T follicular helper cell (primary cell): ENCODE data around the gene BMPER.

Experiments used
- DNase-seq: peaks from one replicate; pipeline ENCODE4 v3.0.0-alpha.2; 2020; ENCODE audit warnings: low read depth

BMPER gene

DNA sequence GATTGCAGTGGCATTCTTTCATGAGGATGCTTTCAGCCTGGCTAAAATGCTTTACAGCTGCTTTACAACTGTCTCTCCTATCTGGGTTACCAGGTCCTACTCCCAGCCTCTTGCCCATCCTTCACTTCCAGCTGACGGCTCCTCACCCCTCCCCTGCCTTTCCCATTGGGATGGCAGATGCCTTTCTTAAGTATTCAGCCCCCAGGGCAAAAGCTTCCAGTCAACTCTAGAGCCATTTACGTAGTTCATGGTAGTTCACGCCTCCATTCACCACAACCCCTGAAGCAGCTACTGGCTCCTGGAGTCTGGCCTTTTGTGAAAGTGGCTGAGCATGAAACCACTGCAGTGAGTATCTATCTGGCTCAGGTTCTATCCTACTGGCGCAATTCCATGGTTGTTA, 17.2 kb upstream of the BMPER start:
- DNase-seq = no peak

DNA sequence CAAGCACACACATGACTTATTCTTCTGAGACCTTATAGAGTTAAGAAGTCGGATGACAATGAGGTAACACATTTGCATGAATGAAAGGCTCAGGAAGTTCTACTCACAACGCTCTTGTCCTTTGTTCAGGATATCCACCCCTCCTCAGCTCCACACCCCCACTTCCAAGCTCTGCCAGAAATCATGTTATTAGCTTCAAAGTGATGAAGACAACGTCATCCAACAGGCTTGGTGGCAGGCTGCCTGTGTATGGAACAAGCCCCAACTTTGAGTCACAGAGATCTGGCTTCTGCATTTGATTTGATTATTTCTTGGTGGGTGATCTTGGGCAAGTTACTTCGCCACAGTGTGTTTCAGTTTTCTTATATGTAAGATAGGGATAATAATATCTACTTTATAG, 12.4 kb upstream of the BMPER start:
- DNase-seq = no peak

DNA sequence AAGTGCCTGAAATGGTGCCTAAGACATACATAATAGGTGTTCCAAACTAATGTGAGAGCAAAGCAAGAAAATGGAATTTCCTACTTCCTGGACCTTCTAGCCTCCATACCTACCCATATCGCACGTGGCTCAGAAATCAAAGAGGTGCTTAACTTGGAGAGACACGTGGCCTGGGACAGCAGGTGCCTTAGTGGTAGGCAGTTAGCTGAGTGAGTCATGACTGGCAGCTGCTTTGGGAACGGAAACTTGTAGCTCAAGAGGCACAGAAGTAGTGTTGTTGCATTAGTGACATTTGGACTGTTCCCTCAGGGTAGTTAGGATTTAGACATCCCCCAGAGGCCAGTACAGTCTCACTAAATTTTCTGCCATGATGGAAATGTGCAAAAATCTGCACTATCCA, 12.0 kb upstream of the BMPER start:
- no peak for DNase-seq

DNA sequence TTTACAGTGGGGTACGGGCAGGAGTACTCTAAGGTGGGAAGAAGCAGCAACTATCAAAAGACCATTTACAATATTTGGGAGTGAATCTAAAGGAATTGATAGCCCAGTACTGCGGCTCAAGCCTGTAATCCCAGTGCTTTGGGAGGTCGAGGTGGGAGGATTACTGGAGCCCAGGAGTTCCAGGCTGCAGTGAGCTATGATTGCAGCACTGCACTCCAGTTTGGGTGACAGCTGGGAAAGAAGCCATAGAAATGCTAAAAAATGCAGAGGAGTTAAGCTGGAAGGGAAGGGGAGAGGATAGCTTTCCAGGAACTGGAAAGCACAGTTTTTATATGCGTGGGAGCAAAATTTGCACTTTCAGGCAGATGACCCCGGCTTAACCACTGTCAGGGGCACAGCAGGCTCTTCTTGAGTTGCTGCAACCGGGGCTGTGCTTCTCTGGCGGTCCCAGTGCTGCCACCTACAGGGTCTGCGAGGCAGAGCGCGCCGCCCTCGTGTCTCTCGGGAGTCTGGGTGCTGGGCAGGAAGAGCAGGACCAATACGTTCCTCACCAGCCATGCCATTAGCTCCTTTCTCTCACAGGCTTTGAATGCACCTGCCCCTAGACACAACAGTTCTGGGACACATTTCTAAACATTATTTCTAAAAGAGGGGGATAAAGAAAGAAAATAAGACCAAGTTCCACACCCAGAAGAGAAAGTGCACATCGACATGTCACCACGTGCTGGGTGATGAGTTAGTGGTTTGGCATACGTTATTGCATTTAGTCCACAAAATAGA, 10.1 kb upstream of the BMPER start:
- DNase-seq = peak; percentile 42

DNA sequence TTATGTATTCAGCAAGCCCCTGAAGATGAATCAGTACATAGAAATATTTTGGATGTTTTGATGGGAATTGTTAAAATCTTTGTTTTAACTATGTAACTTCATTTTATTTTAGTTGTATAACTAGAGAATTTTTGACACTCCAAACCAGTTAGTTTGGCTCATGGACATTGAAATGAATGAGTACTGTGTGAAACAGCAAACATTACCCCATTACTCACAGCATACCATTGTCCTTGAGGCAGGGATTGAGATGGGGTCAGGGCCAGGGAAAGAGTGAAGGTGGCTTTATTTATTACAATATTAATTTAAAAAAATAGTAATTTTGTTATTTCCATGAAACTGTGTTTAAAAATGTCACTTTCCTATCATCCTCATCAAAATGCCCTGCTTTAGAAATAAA, 4.8 kb upstream of the BMPER start:
- no peak for DNase-seq

DNA sequence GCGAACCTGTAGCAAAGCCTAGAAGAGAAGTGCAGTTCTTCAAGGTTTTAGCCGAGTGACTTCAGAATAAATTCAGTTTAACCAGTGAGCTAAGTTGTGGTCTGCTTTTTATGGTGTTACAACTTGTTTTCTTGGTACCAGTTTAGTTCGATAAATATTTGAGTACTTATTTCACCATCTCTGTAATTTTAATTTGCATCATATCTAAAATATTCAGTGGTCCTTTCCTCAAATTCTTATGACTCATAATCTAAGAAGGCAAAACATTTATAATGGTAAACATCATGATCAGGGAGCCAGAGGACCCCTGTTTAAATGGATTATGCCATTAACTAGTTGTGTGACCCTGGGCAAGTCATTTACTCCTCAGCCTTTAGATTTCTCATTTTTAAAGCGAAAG, 4.1 kb upstream of the BMPER start:
- DNase-seq = no peak

DNA sequence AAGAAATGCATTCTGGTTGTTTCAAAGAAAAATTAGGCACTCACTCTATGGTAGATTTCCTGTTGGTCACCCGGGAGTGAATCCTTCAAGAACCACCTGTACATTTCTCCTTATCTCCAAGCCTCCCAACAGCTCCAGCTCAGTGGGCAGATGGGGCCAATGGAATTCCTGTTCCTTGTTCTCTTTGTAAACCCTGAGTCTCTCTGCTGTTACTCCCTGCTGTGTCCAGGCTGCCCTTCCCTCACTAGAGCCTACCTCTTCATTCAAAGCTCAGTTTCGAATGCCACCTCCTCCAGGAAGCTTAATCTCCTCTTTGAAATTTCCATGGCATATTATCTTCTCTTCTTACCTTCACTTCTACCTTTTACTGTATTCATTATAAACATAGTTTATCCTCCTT, 3.5 kb upstream of the BMPER start:
- DNase-seq = no peak

DNA sequence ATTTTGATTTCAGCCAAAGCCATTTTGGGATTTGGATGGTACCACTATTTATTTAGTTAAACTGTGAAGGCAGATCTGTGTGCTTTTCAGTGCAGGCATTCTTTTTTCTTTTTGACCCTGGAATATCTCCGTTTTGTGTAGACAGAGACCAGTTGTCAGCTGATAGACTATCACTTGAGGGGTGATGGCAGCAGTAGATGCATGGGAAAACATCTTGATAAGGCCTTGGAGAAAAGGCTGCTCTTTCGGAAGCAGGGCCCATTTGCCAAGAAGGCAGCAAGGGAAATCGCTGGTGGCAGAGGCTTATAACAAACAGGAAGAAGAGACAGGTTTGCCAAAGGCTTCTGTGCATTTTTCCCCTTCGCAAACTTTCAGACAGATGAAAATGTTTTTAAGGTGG, 2.6 kb upstream of the BMPER start:
- no peak for DNase-seq

DNA sequence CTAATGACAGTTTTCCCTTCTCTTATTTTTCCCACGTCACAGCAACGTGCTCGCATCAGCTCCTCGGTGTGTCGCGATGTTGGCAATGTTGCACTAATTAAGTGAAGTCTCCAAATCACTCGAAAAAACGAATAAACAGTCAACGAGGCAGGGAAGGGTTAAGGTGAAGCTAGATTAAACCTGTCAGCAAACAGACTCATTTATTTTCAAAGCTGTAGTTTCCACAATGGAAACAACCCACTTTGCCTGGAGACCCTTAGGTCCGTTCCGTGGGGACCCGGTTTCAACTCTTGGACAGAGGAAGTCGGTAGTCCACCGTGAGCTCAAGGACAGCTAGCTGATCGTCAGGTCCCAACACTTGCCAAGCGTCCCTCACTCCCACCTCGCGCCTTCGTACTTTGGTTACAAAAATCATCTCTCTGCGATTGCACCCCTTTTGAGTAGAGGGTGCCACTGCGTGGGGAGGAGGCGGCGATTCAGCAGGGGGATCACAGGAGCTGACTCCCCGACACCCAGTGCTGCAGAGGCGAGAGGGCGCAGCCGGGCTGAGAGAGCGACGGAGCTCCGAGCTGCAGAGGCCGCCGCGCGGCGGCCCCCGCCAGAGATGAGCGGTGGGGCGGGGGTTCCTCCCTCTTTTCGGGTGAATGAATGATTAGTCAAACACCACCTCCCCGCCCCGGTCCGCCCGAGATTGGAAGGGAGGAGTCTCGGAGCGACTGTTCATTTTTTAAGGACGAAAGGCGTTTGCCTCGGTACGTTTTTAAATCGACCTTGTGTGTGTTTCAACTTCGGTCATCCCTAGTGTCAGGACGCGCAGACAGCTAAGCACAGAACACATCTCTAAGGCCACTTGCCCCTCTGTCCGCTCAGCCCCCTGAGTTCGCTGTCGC, 1.3 kb upstream of the BMPER start:
- DNase-seq = no peak

DNA sequence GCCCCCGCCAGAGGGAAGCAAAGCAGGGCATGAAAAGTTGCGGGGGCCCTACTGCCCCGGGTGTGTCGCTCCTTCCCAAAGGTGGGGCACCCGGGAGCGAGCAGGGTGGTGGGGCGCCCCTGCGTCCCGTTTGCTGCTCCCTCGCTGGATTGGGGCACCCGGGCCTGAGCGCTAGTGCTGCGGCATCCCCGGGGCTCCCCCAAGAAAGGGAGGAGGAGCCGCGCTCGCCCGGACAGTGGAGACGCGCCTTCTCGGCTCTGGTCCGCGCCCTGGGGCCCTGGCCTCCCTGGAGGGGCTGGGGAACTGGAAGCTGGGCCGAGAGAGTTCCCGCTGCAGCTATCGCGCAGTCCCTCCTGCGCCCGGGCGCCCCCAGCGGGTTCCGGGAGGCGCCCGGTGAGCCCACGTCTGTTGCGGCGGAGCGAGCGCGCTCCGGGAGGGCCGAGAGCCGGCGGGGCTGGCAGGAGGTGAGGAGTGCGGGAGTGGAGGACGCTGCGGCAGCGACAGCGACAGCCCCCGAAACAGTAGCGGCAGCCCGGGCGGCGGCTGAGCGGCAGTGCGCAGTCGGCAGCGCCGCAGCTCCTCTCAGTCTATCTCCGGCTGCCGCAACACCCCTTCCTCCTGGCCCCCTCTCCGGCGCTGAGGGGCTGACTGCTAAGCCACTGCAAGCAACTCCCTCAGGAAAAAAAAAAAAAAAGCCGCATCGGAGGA, 504 bp upstream of the BMPER start:
- DNase-seq = no peak

DNA sequence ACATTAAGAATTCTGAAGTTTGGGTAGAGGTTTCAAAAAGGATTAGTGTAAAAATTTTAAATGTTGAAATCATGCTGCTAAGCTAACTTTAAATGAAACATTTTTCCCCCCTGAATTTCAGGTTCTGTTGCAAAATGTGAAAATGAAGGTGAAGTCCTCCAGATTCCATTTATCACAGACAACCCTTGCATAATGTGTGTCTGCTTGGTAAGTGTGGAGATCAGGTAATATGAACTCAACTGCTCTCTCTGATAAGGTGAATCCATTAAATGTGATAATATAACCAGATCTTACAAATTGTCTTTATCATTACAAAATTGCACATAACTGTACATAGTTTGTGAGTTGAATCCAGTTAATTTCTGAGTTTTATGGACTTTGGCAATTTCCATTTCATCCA, 1.4 kb downstream of the BMPER start:
- no peak for DNase-seq

DNA sequence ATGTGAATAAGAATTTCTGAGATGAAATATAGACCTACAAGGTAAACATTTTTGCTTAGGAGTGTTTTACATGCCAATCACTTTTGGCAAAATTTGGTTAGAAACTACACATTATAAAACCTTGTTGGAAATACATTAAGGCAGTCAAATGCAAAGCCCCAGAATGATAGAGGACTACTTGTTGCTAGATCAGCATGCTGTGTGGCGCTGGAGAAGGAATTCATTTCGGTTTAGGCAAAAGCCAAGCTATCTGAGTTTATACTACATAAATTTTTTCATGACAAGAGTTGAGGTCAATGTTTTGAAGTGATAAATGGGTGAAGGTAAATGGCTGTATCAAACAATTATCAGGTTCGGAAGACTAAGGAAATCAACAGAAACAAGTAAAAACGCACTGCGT, 2.3 kb downstream of the BMPER start:
- DNase-seq = no peak

DNA sequence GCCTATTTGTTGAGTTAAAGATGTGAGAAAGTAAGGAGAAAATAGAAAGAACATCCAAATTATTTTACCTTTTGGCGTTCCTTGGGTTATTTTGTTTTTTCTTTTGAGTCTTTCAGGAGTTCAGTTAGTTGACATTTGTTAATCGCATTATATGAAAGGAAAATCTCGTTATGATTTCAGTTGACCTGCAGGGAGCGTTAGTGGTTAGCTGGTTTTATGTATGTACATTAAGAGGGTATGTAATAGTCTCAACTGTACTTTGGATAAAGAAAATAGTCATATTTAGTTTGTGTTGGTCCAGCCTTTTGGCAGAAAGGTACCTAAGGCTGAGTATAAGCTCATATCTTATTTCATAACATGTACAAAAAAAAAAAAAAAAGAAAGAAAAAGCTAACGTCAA, 4.0 kb downstream of the BMPER start:
- no peak for DNase-seq

DNA sequence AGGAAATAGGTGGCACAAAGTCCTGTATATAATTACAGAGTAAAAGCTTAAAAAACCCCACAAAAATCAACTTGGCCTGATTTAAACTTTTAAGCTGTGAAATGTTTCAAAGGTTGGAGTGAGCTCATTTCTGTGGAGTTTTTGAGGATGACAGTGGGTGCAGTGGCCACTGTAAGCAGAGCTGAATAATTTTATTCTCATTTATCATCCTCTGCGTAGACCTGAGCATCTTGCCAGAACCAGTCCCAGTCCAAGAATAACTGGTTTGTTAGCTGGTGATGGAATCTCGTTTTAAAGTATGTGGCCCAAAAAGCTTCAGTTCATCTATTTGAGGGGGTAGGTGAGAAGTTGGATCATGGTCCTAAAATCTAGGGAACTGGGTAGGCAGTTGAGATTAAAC, 4.4 kb downstream of the BMPER start:
- no peak for DNase-seq

DNA sequence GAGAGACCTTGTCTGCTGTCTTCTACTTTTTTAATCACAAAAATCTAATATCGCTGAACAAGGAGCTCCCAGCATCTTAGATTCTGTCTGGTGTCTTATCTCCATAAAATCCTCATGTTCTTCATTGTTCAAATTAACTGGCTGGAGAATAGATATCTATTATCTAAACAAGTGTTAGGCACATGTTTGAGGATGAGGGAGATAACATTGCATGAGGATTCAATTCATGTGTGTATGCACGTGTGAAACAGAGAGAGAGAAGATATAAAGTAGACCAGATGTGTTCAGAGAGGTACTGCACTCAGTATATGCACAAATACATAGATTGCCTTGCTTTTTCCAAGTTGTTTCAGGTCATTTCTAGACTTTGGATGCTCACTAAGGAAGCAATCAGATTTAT, 5.4 kb downstream of the BMPER start:
- no peak for DNase-seq

DNA sequence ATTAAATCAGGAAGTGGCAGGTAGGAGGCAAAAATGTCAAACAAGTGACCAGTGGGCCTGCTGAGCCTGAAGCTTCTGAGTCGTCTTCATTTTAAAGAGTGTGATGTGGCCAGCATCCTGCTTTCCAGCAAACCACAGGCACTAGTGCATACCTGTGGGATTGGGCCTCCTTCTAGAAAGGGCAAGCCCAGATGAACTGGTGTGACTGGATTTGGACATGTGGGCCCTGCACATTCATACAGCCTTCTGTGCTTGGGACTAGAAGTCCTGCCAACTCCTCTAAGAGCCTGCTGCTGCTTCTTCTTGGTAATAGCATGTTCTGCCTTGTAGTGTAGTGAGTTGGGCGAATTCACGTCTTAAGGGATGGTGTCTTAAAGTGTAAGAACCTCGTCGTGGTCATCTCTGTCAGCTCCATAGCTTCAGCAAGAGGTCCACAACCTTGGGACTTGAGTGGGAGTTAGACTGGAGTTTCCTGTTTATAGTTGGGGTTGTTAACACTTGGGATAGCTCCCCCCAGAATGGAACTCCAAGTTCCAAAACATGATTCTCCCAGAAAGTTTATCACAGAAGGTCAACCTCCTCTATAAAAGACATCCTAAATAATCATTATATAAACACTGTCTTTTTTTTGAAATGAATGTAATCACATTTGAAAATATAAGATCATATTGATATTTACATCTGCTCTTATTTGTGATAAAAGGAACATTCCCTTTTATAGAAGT, 11.2 kb downstream of the BMPER start:
- DNase-seq = no peak

DNA sequence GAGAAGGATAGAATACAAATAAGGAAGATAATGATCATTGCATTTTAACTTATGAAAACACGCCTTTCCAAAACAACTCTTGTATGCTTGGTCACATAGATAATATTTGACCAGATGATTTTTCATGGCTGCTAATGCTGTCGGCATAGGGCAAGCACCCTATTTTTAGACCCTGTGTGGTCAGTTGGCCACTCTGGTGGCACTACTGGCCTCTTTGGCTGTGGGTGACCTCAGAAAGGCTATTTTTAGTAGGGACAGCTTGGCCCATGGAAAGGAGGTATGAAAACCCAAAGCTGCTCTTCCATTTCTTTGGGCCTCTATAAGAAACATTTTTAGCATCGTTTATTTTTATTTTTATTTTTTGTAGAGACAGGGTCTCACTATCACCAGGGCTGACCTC, 12.3 kb downstream of the BMPER start:
- DNase-seq = no peak

DNA sequence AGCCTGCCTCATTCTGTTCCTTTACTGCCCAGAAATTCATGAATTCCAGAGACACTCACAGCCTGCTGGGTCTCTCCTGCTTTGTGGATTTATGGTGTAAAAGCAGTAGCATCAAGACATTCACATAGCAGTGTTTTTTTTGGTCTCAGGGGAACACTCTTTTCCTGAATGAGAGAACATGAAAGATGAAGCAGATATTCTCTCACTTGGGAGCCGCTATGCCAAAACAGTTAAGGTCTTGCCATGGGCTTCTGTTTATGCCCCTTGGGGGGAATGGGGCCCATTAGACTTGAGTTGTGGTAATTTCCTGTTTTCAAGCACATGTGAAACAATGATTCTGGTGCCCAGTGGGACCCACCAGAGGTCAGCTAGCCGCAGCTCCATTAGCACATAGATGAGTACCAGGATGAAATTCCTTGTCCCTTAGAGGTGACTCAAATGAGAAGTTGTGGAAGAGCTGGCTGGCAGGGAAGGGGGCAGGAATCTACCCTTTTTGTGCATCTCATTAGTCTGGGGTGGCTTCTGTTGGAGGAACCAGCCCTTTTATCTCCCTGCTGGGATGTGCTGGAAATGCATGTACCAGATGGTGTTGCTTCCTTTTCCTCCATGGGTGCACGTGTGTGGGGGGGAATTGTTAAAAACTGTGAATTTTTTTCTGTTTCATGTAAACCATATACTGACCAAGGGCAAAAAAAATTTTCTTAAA, 13.3 kb downstream of the BMPER start:
- no peak for DNase-seq

DNA sequence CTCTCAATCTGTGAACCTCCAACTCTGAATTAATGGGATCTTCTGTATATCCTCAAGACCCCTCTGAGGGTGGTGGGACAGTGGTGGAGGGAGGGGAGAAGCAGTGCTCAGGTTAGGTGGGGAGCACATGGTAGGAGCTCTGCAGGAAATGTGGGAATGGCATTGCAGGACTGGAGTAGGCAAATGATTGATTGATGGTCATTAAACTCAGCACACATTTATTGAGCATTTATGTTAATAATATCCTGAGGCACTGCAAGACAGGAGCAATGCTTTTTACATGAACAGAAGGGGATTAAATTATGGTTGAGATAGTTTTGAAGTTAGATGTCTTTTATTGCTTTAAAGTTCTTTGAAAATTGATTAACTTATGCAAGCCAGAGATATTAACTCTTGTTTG, 14.1 kb downstream of the BMPER start:
- DNase-seq = no peak

DNA sequence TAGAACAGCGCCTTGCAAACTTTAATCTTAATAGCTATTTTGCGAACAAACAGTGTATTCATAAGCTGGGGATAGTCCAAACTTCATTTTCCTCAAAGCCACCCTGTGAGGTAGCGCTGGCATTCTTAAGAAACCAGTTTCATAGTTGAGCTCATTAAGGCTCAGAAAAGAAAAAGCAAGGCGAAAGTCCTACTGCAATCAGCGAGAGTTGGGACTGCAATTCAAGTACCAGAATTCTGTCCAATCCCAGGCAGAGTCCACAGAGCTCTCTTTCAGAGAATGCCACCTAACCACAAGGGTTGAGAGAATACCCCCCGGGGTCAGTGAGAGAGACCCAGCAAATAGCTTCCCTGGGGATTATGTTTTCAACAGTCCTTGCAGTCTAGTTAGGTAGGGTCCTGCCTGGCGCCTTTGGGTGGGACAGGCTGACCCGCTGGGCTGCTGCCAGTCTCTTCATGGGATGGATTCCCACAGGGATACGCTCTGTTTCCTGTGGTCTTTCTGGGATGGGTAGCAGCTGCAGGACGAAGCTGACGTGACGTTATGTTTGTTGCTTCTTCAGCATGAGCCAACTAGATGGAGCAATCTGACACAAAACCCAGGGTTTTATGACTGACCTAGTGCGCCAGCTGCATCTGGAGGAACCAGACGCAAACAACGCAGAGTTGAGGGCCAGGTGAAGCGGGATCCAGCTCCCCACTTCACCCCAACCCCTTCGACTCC, 16.0 kb downstream of the BMPER start:
- no peak for DNase-seq

DNA sequence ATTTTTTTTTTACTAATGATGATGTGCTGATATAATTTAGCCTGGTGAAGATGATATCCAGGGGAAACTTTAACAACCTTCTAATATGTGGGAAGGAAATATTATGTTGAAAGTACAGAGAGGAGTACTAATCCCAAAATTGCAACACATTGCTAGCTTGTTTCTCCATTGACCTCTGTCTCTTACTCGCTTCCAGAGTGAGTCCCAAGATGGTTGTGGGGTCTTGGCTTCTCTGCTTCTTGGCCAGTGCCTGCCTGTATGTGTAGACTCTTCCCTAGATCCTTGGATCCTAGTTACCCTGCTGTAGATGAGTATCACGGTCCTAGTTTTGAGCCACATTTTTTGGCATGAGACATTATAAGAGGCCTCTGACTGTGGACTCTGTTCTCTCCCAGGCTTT, 17.5 kb downstream of the BMPER start:
- DNase-seq = no peak
